GM19025 (cell line): ENCODE results near the gene GK2.

Experiments used
- ATAC-seq: cut with Tn5 transposase; IDR thresholded peaks from one replicate; pipeline ENCODE4 v1.9.1; 2021; ENCODE audit warnings: mild to moderate bottlenecking, low read depth, moderate library complexity; ENCODE audit not compliant: unreplicated experiment

The GK2 gene

GRCh38 chr4:79408063-79408462 is at the start of gene GK2:
Gene GK2 (minus strand): TSS chr4:79408228. CDS start chr4:79408200, 28 bp downstream.
- ATAC-seq: no peak

GRCh38 chr4:79455216-79455615 is 47.2 kb upstream of the GK2 start:
- ATAC-seq: no peak

GRCh38 chr4:79454656-79455055 is 46.6 kb upstream of the GK2 start:
- no peak for ATAC-seq

GRCh38 chr4:79450053-79450452 is 42.0 kb upstream of the GK2 start:
- no peak for ATAC-seq

- ATAC-seq: no peak
Measured at GRCh38 chr4:79446145-79446544, 38.1 kb upstream of the GK2 start.

- ATAC-seq: no peak
Measured at GRCh38 chr4:79445371-79445781, 37.3 kb upstream of the GK2 start.

- ATAC-seq: no peak
Measured at GRCh38 chr4:79442422-79442821, 34.4 kb upstream of the GK2 start.

GRCh38 chr4:79439489-79439888 is 31.5 kb upstream of the GK2 start:
- ATAC-seq: no peak

GRCh38 chr4:79431839-79432238 is 23.8 kb upstream of the GK2 start:
- no peak for ATAC-seq

- no peak for ATAC-seq
Measured at GRCh38 chr4:79429113-79429903, 21.3 kb upstream of the GK2 start.

- no peak for ATAC-seq
Measured at GRCh38 chr4:79426989-79427388, 19.0 kb upstream of the GK2 start.

- no peak for ATAC-seq
Measured at GRCh38 chr4:79425586-79425985, 17.6 kb upstream of the GK2 start.

- no peak for ATAC-seq
Measured at GRCh38 chr4:79421483-79421882, 13.5 kb upstream of the GK2 start.

GRCh38 chr4:79413886-79414285 is 5.9 kb upstream of the GK2 start:
- no peak for ATAC-seq

- ATAC-seq: no peak
Measured at GRCh38 chr4:79413032-79413885, 5.2 kb upstream of the GK2 start.

- ATAC-seq: no peak
Measured at GRCh38 chr4:79404666-79405065, 3.4 kb downstream of the GK2 start.

GRCh38 chr4:79403356-79403755 is 4.7 kb downstream of the GK2 start:
- no peak for ATAC-seq

GRCh38 chr4:79402332-79402851 is 5.6 kb downstream of the GK2 start:
- no peak for ATAC-seq

- no peak for ATAC-seq
Measured at GRCh38 chr4:79399076-79399475, 9.0 kb downstream of the GK2 start.

- no peak for ATAC-seq
Measured at GRCh38 chr4:79397951-79398350, 10.1 kb downstream of the GK2 start.

- ATAC-seq: no peak
Measured at GRCh38 chr4:79396794-79397193, 11.2 kb downstream of the GK2 start.
